SK-N-MC (cell line): ENCODE measurements around the gene GNG8.
A peak's percentile ranks its signal among the peaks of the same experiment; 100 is the strongest.

Source experiments
- DNase-seq: peaks from one replicate; pipeline ENCODE4 v3.0.0-alpha.2; 2011; ENCODE audit warnings: low read depth, low spot score
- H3K27ac ChIP-seq: fragments of 200-600 bp; sonication (generic); 2 replicates; pipeline ENCODE4 v1.5.1; 2016; ENCODE audit warnings: mixed run types
- H3K36me3 ChIP-seq: fragments of 200-600 bp; sonication (generic); 2 replicates; pipeline ENCODE4 v1.6.1; 2017; ENCODE audit warnings: antibody characterized with exemption, low read length, mixed read lengths; ENCODE audit not compliant: insufficient read depth
- H3K4me3 ChIP-seq: fragments of 200-600 bp; sonication (generic); 2 replicates; pipeline ENCODE4 v1.5.1; 2016
- H3K9ac ChIP-seq: fragments of 200-600 bp; sonication (generic); 2 replicates; pipeline ENCODE4 v1.8.0; 2017; ENCODE audit warnings: mixed run types, mixed read lengths; ENCODE audit not compliant: insufficient read length
- H3K9me3 ChIP-seq: fragments of 200-600 bp; sonication (generic); 2 replicates; pipeline ENCODE4 v1.6.1; 2017; ENCODE audit warnings: low read depth, mild to moderate bottlenecking, antibody characterized with exemption, low read length, moderate library complexity, mixed read lengths
- EZH2 ChIP-seq: fragments of 200-600 bp; sonication (generic); IDR thresholded peaks from one replicate; pipeline ENCODE4 v1.6.1; 2017; ENCODE audit warnings: antibody characterized with exemption
- FOXP2 ChIP-seq: optimal IDR thresholded peaks from 2 replicates; pipeline ENCODE3; 2011; ENCODE audit warnings: mild to moderate bottlenecking, moderate library complexity; ENCODE audit not compliant: insufficient read depth; ENCODE audit errors: extremely low read length, control extremely low read depth
- POLR2AphosphoS5 ChIP-seq: IDR thresholded peaks from 2 replicates; pipeline ENCODE4 v1.6.1; 2012; ENCODE audit warnings: mild to moderate bottlenecking, low read depth, low read length, borderline replicate concordance

The GNG8 gene

GRCh38 chr19:46661735-46662592 lies 26.0 kb upstream of the GNG8 start:
- no peak for TF ChIP-seq FOXP2
- no peak for TF ChIP-seq POLR2AphosphoS5
- no peak for TF ChIP-seq EZH2
- no peaks in the 10 kb centered on the region for H3K36me3 ChIP-seq
- H3K9me3 ChIP-seq: no peaks in the 10 kb centered on the region
- peak; percentile 66 for DNase-seq
- peak overlapping the region; percentile 60 for H3K27ac ChIP-seq
- peak overlapping the region; percentile 76 for H3K4me3 ChIP-seq
- H3K9ac ChIP-seq: no peak overlapping the region

- Histone ChIP-seq H3K27ac (peak within 1 kb of the TSS; percentile 60), H3K4me3 (peak within 1 kb of the TSS; percentile 84), H3K9me3 (no peaks in the 10 kb centered on the region), H3K9ac (no peak within 1 kb of the TSS), H3K36me3 (no peaks in the 10 kb centered on the region)
- peak; percentile 91 for DNase-seq
- no peak for TF ChIP-seq POLR2AphosphoS5
- peak; percentile 93 for TF ChIP-seq FOXP2
Observed at GRCh38 chr19:46661020-46661731, 25.2 kb upstream of the GNG8 start, which contains the start of gene DACT3. Gene DACT3 (minus strand): TSS chr19:46661182. CDS start chr19:46661064, 118 bp downstream.

- no peak for DNase-seq
- Histone ChIP-seq H3K9me3 (no peaks in the 10 kb centered on the region), H3K4me3 (peak overlapping the region; percentile 84), H3K9ac (no peak overlapping the region), H3K36me3 (no peaks in the 10 kb centered on the region), H3K27ac (no peak overlapping the region)
- no peak for TF ChIP-seq FOXP2
- TF ChIP-seq POLR2AphosphoS5: no peak
Observed at GRCh38 chr19:46660551-46661019, 24.6 kb upstream of the GNG8 start.

DNA sequence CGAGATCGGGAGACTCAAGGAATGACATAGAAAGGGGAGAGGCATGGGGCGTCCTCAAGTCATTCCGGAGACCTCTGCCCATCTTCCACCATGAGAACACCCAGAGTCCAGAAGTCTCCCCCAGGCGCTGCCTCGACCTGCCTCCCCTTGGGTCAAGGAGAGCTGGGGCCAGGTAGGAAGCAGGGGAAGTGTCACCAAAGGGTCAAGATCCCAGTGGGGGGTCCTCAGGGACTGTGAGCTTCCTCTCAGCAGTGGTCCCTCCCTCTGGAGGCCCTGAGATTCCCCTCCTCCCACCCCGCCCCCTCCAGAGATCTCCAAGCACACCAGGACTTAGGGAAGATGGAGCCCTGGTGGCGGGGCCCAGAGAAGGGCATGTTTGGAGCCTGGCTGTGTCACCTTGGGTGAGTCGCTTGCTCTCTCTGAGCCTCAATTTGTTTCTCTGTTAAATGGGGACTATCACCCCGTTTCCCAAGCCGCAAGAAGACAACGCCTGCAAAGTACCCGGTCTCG lies 24.1 kb upstream of the GNG8 start:
- no peak for DNase-seq
- H3K9me3 ChIP-seq: no peaks in the 10 kb centered on the region
- peak overlapping the region; percentile 84 for H3K4me3 ChIP-seq
- no peak for TF ChIP-seq FOXP2
- TF ChIP-seq EZH2: no peak
- TF ChIP-seq POLR2AphosphoS5: no peak
- no peaks in the 10 kb centered on the region for H3K36me3 ChIP-seq
- no peak overlapping the region for H3K9ac ChIP-seq
- H3K27ac ChIP-seq: no peak overlapping the region

- Histone ChIP-seq H3K9me3 (no peaks in the 10 kb centered on the region), H3K9ac (no peak overlapping the region), H3K27ac (no peak overlapping the region), H3K4me3 (peak overlapping the region; percentile 84), H3K36me3 (no peaks in the 10 kb centered on the region)
- TF ChIP-seq POLR2AphosphoS5: no peak
- TF ChIP-seq FOXP2: no peak
- DNase-seq: no peak
Observed at GRCh38 chr19:46659151-46660007, 23.4 kb upstream of the GNG8 start.

- Histone ChIP-seq H3K4me3 (no peak overlapping the region), H3K9me3 (no peaks in the 10 kb centered on the region), H3K36me3 (no peaks in the 10 kb centered on the region), H3K27ac (no peak overlapping the region), H3K9ac (no peak overlapping the region)
- DNase-seq: no peak
- TF ChIP-seq FOXP2 (no peak), POLR2AphosphoS5 (no peak), EZH2 (no peak)
Observed at GRCh38 chr19:46656541-46656940, 20.5 kb upstream of the GNG8 start.

DNA sequence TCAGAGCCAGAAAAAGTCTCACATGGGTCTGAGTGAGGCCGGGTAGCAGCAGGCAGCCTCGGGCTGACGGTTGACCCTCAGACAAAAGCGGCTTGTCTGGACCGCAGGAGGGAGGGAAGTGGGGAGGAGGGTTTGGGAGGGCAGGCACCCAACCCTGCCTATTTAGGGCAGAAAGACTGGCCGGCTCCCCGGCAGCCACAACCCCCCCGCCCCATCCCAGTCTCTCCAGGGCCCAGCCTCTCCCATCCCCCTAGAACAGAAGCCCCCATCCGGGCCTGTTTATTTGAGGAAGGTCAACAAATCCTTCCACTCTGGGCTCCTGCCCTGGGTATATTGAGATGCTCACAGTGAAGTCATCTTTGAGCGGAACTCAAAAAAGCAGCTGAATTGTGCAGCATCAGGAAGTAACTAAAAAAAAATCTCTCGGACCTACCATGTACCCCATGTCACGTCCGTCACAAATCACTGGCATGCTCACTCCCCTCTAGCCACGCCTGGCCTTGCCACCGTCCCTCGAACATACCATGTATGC lies 18.7 kb upstream of the GNG8 start:
- no peak overlapping the region for H3K27ac ChIP-seq
- no peak overlapping the region for H3K9ac ChIP-seq
- H3K36me3 ChIP-seq: no peaks in the 10 kb centered on the region
- TF ChIP-seq POLR2AphosphoS5: no peak
- no peak for TF ChIP-seq FOXP2
- no peak for TF ChIP-seq EZH2
- H3K4me3 ChIP-seq: no peak overlapping the region
- no peak for DNase-seq
- no peaks in the 10 kb centered on the region for H3K9me3 ChIP-seq
